ENCODE data around the gene MFSD11. TPM values are rescaled to one million over a fixed set of nuclear protein-coding genes. Genes with fewer than 3 reads are reported as not detected.

MFSD11 gene
- total and polyA plus RNA-seq, 8 donors: 7.0 to 66.1 (median 14.1) TPM

DNA sequence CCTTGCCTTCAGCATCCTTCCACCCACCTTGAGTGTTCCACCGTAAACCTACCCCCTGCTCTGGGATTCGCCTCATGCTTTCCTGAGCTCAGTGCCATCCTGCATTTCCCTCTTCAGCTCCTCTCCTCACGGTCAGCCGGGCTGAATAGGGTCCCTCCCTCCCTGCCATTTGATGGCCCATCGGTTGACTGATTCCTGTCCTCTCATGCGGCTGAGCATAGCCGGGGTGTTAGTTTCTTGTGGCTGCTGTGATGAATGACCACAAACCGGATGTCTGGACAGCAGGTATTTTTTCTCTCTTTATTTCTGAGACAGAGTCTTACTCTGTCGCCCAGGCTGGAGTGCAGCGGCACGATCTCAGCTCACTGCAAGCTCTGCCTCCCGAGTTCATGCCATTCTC lies 86.2 kb downstream of the MFSD11 start:
- H3K27ac ChIP-seq: no peak overlapping the region
- WGBS, 5 donors: 79 to 88% (median 81%) methylated on average over 12 of the region's 12 CpGs
- intact Hi-C loops (cut with DNase I; ENCODE audit: low total_unique reads): no loop called here
- TF ChIP-seq POLR2A (IDR thresholded peaks at IDR 0.05) (no peak), EP300 (IDR thresholded peaks at IDR 0.05) (no peak), POLR2AphosphoS5 (IDR thresholded peaks at IDR 0.05) (no peak), CTCF (IDR thresholded peaks at IDR 0.05) (no peak)
- H3K4me3 ChIP-seq: no peak overlapping the region
- no peak for DNase-seq
- H3K27me3 ChIP-seq: peaks cover 0 to 20% (median 0%) of the 10 kb centered on the region in 3 donors
- H3K4me1 ChIP-seq: no peaks in the 10 kb centered on the region
- no peaks in the 10 kb centered on the region for H3K36me3 ChIP-seq
- no peaks in the 10 kb centered on the region for H3K9me3 ChIP-seq

DNA sequence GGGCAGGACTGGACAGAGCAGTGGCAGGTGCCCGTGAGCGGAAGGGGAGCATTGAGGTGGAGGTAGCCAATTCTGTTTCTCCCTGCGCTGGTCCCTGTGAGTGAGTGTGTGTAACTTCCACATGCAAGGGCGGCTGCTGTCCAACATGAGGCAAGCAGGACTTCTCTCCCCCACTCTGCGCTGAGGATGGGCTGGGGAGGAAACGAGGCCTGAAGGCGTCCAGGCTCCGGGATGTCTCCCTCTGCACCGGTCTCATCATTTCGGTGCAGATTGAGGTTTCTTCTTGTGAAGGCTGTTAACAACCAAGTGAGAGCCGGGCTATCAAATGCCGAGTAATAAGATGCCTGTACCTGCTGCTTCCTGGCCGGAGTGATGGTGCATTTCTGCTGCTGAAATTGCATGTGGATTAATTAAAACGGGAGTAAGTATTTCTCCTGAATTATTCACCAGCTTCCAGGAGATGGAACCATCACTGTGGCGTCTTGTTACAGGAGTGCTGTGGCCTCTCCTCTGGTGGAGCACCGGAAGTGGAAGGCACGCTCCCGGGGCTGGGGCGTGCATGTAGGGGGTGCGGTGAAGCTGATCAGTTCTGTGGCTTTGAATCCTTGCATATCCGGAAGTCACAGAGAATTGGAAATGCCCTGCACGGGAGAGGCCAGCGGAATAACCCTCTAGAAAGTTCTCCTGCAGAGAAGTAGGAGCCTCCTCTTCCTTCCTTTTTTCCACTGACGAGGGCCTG lies 88.6 kb downstream of the MFSD11 start:
- WGBS, 5 donors: 65 to 72% (median 67%) methylated on average over 23 to 24 of the region's 24 CpGs

DNA sequence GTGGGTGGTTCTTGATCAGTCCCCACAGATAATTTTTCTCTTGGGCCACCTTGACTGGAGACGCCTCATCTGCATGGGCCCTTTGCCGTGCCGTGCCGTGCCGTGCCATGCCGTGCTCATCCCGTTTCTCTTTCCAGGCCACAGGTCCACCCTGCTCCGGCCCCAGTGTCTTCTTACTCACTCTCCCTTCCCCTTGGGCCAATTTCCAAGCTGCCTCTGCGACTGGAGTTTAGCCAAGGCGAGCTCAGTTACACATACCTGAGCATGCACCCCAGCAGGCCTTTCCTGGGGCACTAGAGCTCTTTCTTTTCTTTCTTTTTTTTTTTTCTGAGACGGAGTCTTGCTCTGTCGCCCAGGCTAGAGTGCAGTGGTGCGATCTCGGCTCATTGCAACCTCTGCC lies 89.8 kb downstream of the MFSD11 start:
- Histone ChIP-seq H3K27ac (no peak overlapping the region), H3K9me3 (no peaks in the 10 kb centered on the region), H3K4me3 (no peak overlapping the region), H3K4me1 (no peaks in the 10 kb centered on the region), H3K27me3 (peaks cover 0 to 11% (median 0%) of the 10 kb centered on the region in 3 donors), H3K36me3 (no peaks in the 10 kb centered on the region)
- no peak for DNase-seq
- 80 to 87% (median 85%) methylated on average over 10 to 14 of the region's 14 CpGs for WGBS, 5 donors
- TF ChIP-seq POLR2A (IDR thresholded peaks at IDR 0.05) (no peak), CTCF (IDR thresholded peaks at IDR 0.05) (no peak), POLR2AphosphoS5 (IDR thresholded peaks at IDR 0.05) (no peak), EP300 (IDR thresholded peaks at IDR 0.05) (no peak)
- intact Hi-C loops (cut with DNase I; ENCODE audit: low total_unique reads): no loop called here

More for the DNA sequence above, 88.6 kb downstream of the MFSD11 start:
- Histone ChIP-seq H3K27ac (no peak overlapping the region), H3K4me3 (no peak overlapping the region), H3K27me3 (peaks cover 0 to 13% (median 0%) of the 10 kb centered on the region in 3 donors), H3K9me3 (no peaks in the 10 kb centered on the region), H3K36me3 (no peaks in the 10 kb centered on the region), H3K4me1 (no peaks in the 10 kb centered on the region)
- no peak for DNase-seq
- intact Hi-C loops (cut with DNase I; ENCODE audit: low total_unique reads): no loop called here
- TF ChIP-seq POLR2AphosphoS5 (IDR thresholded peaks at IDR 0.05) (no peak), EP300 (IDR thresholded peaks at IDR 0.05) (no peak), POLR2A (IDR thresholded peaks at IDR 0.05) (no peak)

Small RNA genes lying within 50 kb of the gene (small RNA-seq; reads per million reads assigned to genes)
- gene AC005837.3: 0 reads per million in 4 donors
- gene RF02271: 0 reads per million in 4 donors
- gene RNU6-97P: 0 reads per million in 4 donors
- 0 to 0.14 (median 0) reads per million in 4 donors for gene RNY4P36

Other genes with a start within 250 kb of the MFSD11 start
- 100 to 1,000 TPM in 2 of 5 donors, 10 to 100 TPM in 3; 16.9 to 175 (median 43.8) TPM for gene RHBDF2, start 236.7 kb upstream of the MFSD11 start, total RNA-seq
- gene RHBDF2, start 236.7 kb upstream of the MFSD11 start, polyA plus RNA-seq: 10 to 100 TPM in 1 of 3 donors, 1 to 10 TPM in 2; 4.6 to 17.5 (median 9.2) TPM
- gene CYGB, start 200.4 kb upstream of the MFSD11 start, total RNA-seq: 10 to 100 TPM in 3 of 5 donors, 1 to 10 TPM in 1, not detected in 1; 6.8 to 40.4 (median 28.4) TPM
- 100 to 1,000 TPM in 1 of 3 donors, 10 to 100 TPM in 1, 1 to 10 TPM in 1; 9.9 to 101 (median 65.1) TPM for gene CYGB, start 200.4 kb upstream of the MFSD11 start, polyA plus RNA-seq
- gene PRCD, start 198.1 kb upstream of the MFSD11 start, total RNA-seq: 1 to 10 TPM in 1 of 5 donors, under 1 TPM in 1, not detected in 3; 0.72 to 5.7 TPM
- gene PRCD, start 198.1 kb upstream of the MFSD11 start, polyA plus RNA-seq: 10 to 100 TPM in 1 of 3 donors, 1 to 10 TPM in 2; 3.6 to 12.2 (median 4.2) TPM
- 10 to 100 TPM in 2 of 5 donors, 1 to 10 TPM in 3; 1.2 to 17.8 (median 3.6) TPM for gene ST6GALNAC2, start 152.3 kb upstream of the MFSD11 start, total RNA-seq
- gene ST6GALNAC2, start 152.3 kb upstream of the MFSD11 start, polyA plus RNA-seq: 10 to 100 TPM in 1 of 3 donors, 1 to 10 TPM in 2; 3.9 to 17.1 (median 5.5) TPM
- gene ST6GALNAC1, start 94.4 kb upstream of the MFSD11 start, total RNA-seq: 100 to 1,000 TPM in 2 of 5 donors, 10 to 100 TPM in 3; 41.1 to 257 (median 94.2) TPM
- gene ST6GALNAC1, start 94.4 kb upstream of the MFSD11 start, polyA plus RNA-seq: 10 to 100 TPM; 28.0 to 72.8 (median 34.5) TPM
- gene MXRA7, start 27.2 kb upstream of the MFSD11 start, total RNA-seq: 100 to 1,000 TPM in 2 of 5 donors, 10 to 100 TPM in 3; 41.4 to 209 (median 86.9) TPM
- 100 to 1,000 TPM in 1 of 3 donors, 10 to 100 TPM in 2; 44.5 to 102 (median 54.5) TPM for gene MXRA7, start 27.2 kb upstream of the MFSD11 start, polyA plus RNA-seq
- 10 to 100 TPM in 3 of 5 donors, 1 to 10 TPM in 2; 9.3 to 47.3 (median 16.5) TPM for gene JMJD6, start 11.5 kb upstream of the MFSD11 start, total RNA-seq
- gene JMJD6, start 11.5 kb upstream of the MFSD11 start, polyA plus RNA-seq: 10 to 100 TPM; 25.8 to 32.5 (median 28.5) TPM
- 10 to 100 TPM in 4 of 5 donors, 1 to 10 TPM in 1; 1.2 to 72.1 (median 15.5) TPM for gene METTL23, start 11.3 kb upstream of the MFSD11 start, total RNA-seq
- gene METTL23, start 11.3 kb upstream of the MFSD11 start, polyA plus RNA-seq: 10 to 100 TPM; 35.4 to 42.0 (median 35.6) TPM
- gene SRSF2, start 788 bp upstream of the MFSD11 start, total RNA-seq: 100 to 1,000 TPM; 166 to 340 (median 280) TPM
- gene SRSF2, start 788 bp upstream of the MFSD11 start, polyA plus RNA-seq: 100 to 1,000 TPM in 2 of 3 donors, 10 to 100 TPM in 1; 96.4 to 166 (median 106) TPM
- 1 to 10 TPM in 1 of 5 donors, not detected in 4; 1.7 TPM for gene MGAT5B, start 130.3 kb downstream of the MFSD11 start, total RNA-seq
- under 1 TPM; 0.10 to 0.46 (median 0.19) TPM for gene MGAT5B, start 130.3 kb downstream of the MFSD11 start, polyA plus RNA-seq